IPS-18c (cell line): ENCODE results near the gene PCAT7.
"Not testable (repeated sequence)": the region's sequence is repeated elsewhere in the genome, so short reads cannot be mapped to it uniquely, and the experiment has no call there.

Experiments
- H3K4me3 ChIP-seq: 2 replicates; pipeline ENCODE4 v1.7.0; 2013; ENCODE audit warnings: low read depth, mild to moderate bottlenecking, low read length, moderate library complexity; ENCODE audit not compliant: insufficient read depth
- H3K9me3 ChIP-seq: one replicate; pipeline ENCODE4 v1.6.1; 2013; ENCODE audit warnings: mild to moderate bottlenecking, low read length, moderate library complexity; ENCODE audit not compliant: control insufficient read depth, insufficient read depth

Gene PCAT7

GRCh38 chr9:94591046-94591545 is 36.2 kb downstream of the PCAT7 start:
- H3K4me3 ChIP-seq, H3K9me3 ChIP-seq: not testable (repeated sequence)

GRCh38 chr9:94591876-94592275 is 37.0 kb downstream of the PCAT7 start:
- Histone ChIP-seq H3K4me3 (no peak overlapping the region), H3K9me3 (no peaks in the 10 kb centered on the region)

GRCh38 chr9:94592683-94593082 is 37.8 kb downstream of the PCAT7 start:
- H3K4me3 ChIP-seq, H3K9me3 ChIP-seq: not testable (repeated sequence)

- Histone ChIP-seq H3K4me3 (no peak within 1 kb of the TSS), H3K9me3 (no peaks in the 10 kb centered on the region)
Observed at GRCh38 chr9:94593459-94594345, 38.8 kb downstream of the PCAT7 start, which contains the start of gene FBP2. Gene FBP2, minus strand, starts transcription at chr9:94593824. Its CDS starts 98 bp downstream, at chr9:94593726.

- Histone ChIP-seq H3K4me3 (no peak overlapping the region), H3K9me3 (no peaks in the 10 kb centered on the region)
Observed at GRCh38 chr9:94599102-94599501, 44.2 kb downstream of the PCAT7 start.

GRCh38 chr9:94600258-94600657 is 45.4 kb downstream of the PCAT7 start:
- Histone ChIP-seq H3K4me3 (no peak overlapping the region), H3K9me3 (no peaks in the 10 kb centered on the region)

GRCh38 chr9:94600715-94601114 is 45.8 kb downstream of the PCAT7 start:
- no peak overlapping the region for H3K4me3 ChIP-seq
- H3K9me3 ChIP-seq: no peaks in the 10 kb centered on the region

GRCh38 chr9:94602666-94603065 is 47.8 kb downstream of the PCAT7 start:
- H3K9me3 ChIP-seq: no peaks in the 10 kb centered on the region
- H3K4me3 ChIP-seq: no peak overlapping the region

GRCh38 chr9:94603259-94604160 is 48.6 kb downstream of the PCAT7 start:
- no peaks in the 10 kb centered on the region for H3K9me3 ChIP-seq
- no peak overlapping the region for H3K4me3 ChIP-seq

- Histone ChIP-seq H3K9me3 (no peaks in the 10 kb centered on the region), H3K4me3 (no peak overlapping the region)
Observed at GRCh38 chr9:94606646-94607422, 52.0 kb downstream of the PCAT7 start.

- Histone ChIP-seq H3K4me3 (no peak overlapping the region), H3K9me3 (no peaks in the 10 kb centered on the region)
Observed at GRCh38 chr9:94607423-94607691, 52.5 kb downstream of the PCAT7 start.

- H3K9me3 ChIP-seq: no peaks in the 10 kb centered on the region
- no peak overlapping the region for H3K4me3 ChIP-seq
Observed at GRCh38 chr9:94610181-94610606, 55.3 kb downstream of the PCAT7 start.

- Histone ChIP-seq H3K9me3 (no peaks in the 10 kb centered on the region), H3K4me3 (no peak overlapping the region)
Observed at GRCh38 chr9:94611638-94612068, 56.8 kb downstream of the PCAT7 start.

- Histone ChIP-seq H3K4me3 (no peak overlapping the region), H3K9me3 (no peaks in the 10 kb centered on the region)
Observed at GRCh38 chr9:94612071-94612470, 57.2 kb downstream of the PCAT7 start.

GRCh38 chr9:94613003-94613402 is 58.1 kb downstream of the PCAT7 start:
- Histone ChIP-seq H3K4me3 (no peak overlapping the region), H3K9me3 (no peaks in the 10 kb centered on the region)

GRCh38 chr9:94619026-94619425 is 64.1 kb downstream of the PCAT7 start:
- Histone ChIP-seq H3K4me3 (no peak overlapping the region), H3K9me3 (no peaks in the 10 kb centered on the region)
